Right cardiac atrium (tissue), 5 donors: ENCODE measurements around the gene CCDC116. TPM values are rescaled to one million over a fixed set of nuclear protein-coding genes. Genes with fewer than 3 reads are reported as not detected.

Experiments used
- ATAC-seq, 2 donors: fragments of 200-7000 bp; cut with Tn5 transposase; one replicate each; pipeline versions ENCODE4 v1.8.0 to v1.9.1; 2020; ENCODE audit warnings: moderate library complexity in 2 of 2, mild to moderate bottlenecking in 1 of 2
- DNase-seq, 3 donors: peaks; one replicate each; pipeline ENCODE4 v3.0.0-alpha.2; 2020
- H3K27ac ChIP-seq: one replicate; pipeline ENCODE4 v1.5.1; 2013; ENCODE audit warnings: mild to moderate bottlenecking, low read length, control low read depth, moderate library complexity
- H3K27me3 ChIP-seq: one replicate; pipeline ENCODE4 v1.6.1; 2013; ENCODE audit not compliant: control insufficient read depth, insufficient read depth
- H3K4me1 ChIP-seq: one replicate; pipeline ENCODE4 v1.6.1; 2013; ENCODE audit warnings: low read length; ENCODE audit not compliant: control insufficient read depth, insufficient read depth
- H3K4me3 ChIP-seq: one replicate; pipeline ENCODE4 v1.5.1; 2013; ENCODE audit warnings: low read length, control low read depth
- H3K9me3 ChIP-seq: one replicate; pipeline ENCODE4 v1.6.1; 2013; ENCODE audit warnings: low read length; ENCODE audit not compliant: control insufficient read depth
- WGBS: extraction: QIAGEN DNeasy Blood & Tissue Kit; methylation state at CpG from one replicate; pipeline ENCODE4 v1.1.7; 2013; 5-methylcytosine and 5-hydroxymethylcytosine counted together
- intact Hi-C, 4 donors: fragments of 100-400 bp; cut with DNase I; formaldehyde crosslinking; loops; one replicate each; pipeline versions ENCODE4 v1.11.0 to v1.14.0; 2022 to 2023
- polyA plus RNA-seq: library from polyadenylated mRNA; stranded (reverse); fragments of 200-250 nt; gene quantifications from one replicate; pipeline ENCODE4 v1.2.3, GENCODE V29; 2013
- total RNA-seq, 4 donors: library from RNA; stranded (reverse); fragmentation: NEBNext Ultra II Directional; extraction: Animal tissue kit (Norgen Biotek cat#: 25700); gene quantifications; one replicate each; pipeline ENCODE4 v1.2.1, GENCODE V29; 2021
- donor health status: healthy with polysubstance abuse.
- donor health status: DM: no; HTN: yes; CAD: no.
- donor health status: DM: no; HTN: no; CAD: no.
- donor health status: DM: no; HTN: yes; CAD: no; lungs with severe emphysema.
- donor health status: DM: yes; HTN: yes; CAD: no.

CCDC116 gene
- total and polyA plus RNA-seq, 5 donors: 0.29 to 0.34 (median 0.34) TPM; not detected in 2

DNA sequence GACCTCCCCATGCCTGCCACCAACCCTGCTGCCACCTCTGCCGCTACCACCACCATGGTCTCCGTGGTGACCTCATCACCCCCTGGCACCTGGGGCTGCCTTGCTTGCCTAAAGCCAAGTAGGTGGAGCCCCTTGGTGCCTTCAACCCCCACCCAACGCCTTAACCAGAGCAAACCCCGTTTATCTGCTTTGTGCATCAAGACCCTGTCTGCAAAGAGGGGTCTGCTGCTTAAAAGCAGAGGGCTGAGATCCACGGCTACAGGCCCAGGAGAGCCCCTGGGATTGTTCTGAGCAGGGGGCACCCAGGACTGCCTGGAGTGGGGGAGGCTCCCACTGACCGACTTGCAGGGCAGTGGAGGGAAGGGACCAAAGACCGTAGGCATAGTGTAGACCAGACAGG is 28.3 kb downstream of the CCDC116 start:
- DNase-seq (peak in 1 of 3 donors; percentile 6), ATAC-seq (no peak)
- Histone ChIP-seq H3K4me3 (no peak overlapping the region), H3K4me1 (no peaks in the 10 kb centered on the region), H3K27me3 (no peaks in the 10 kb centered on the region), H3K27ac (no peak overlapping the region), H3K9me3 (no peaks in the 10 kb centered on the region)
- intact Hi-C loops: no loop called here
- 81% methylated on average over 7 of the region's 7 CpGs for WGBS

DNA sequence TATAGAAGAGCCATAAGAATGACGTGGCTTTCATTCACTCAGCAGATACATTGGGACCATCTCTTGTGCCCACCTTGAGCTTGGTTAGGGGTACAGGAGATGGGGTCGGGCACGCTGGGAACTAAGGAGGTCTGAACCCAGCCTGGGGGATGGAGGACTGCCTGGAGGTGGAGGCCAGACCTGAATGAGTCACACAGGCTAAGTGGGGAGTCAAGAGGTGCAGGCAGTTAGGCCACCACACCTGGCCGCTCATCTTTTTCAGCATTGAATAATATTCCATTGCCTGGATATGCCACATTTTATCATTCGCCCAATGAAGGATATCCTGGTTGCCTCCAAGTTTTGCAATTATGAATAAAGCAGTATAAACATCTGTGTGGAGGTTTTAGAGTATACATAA is 29.4 kb downstream of the CCDC116 start:
- no peak for ATAC-seq

DNA sequence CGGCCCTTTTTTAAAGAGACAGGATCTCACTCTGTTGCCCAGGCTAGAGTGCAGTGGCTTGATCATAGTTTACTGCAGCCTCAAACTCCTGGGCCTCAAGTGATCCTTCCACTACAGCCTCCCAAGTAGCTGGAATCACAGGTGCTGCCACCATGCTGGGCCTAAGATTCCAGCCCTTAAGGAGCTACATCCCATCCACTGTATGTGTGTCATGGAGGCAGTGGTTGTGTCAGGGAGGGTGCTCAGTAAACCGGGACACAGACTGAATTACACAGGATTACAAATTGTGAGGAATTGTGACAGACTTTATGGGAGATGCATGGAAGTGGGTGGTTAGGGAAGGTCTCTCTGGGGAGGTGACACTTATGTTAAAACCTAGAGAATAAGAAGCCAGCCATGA is 31.2 kb downstream of the CCDC116 start:
- WGBS: 94% methylated on average over 2 of the region's 2 CpGs
- ATAC-seq (no peak), DNase-seq (no peak)
- no peaks in the 10 kb centered on the region for H3K9me3 ChIP-seq
- H3K4me3 ChIP-seq: no peak overlapping the region
- H3K27me3 ChIP-seq: no peaks in the 10 kb centered on the region
- no peaks in the 10 kb centered on the region for H3K4me1 ChIP-seq
- no peak overlapping the region for H3K27ac ChIP-seq
- intact Hi-C loops: no loop called here

More for the DNA sequence above, 29.4 kb downstream of the CCDC116 start:
- Histone ChIP-seq H3K4me1 (no peaks in the 10 kb centered on the region), H3K9me3 (no peaks in the 10 kb centered on the region), H3K4me3 (no peak overlapping the region), H3K27ac (no peak overlapping the region), H3K27me3 (no peaks in the 10 kb centered on the region)
- DNase-seq: peak in 1 of 3 donors; percentile 11
- intact Hi-C loops: no loop called here
- WGBS: 93% methylated on average over 5 of the region's 5 CpGs

DNA sequence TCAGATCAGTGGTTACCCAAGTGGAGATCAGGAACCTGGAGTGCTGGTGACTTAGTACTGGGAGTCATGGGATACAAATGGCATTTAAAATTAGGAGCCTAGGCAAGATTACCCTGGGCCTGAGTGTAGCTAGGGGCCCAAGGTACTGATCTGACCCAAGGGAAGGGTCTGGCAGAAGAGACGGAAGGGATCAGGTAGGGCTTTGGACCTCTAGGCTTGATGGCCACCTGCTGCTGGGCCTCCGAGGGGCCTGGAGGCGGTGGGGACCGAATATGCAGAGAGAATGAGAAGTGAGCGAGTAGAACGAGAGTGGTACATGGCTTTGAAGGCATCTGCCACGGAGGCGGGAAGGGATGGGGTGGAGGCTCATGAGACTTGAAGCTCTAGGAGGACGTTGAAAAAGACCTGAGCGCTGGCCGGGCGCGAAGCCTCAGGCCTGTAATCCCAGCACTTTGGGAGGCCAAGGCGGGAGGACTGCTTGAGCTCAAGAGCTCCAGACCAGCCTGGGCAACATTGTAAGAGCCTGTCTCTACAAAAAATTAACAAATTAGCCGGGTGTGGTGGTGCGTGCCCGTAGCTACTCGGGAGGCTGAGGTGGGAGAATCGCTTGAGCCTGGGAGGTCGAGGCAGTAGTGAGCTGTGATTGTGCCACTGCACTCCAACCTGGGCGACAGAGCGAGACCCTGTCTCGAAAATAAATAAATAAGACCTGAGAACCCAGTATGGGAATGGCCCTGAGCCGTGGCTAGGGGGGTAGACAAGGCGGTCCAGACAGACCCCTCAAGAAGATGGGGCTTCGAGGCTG is 32.7 kb downstream of the CCDC116 start:
- intact Hi-C loops: no loop called here
- ATAC-seq: no peak
- WGBS: 76% methylated on average over 26 of the region's 26 CpGs
- Histone ChIP-seq H3K9me3 (no peaks in the 10 kb centered on the region), H3K4me1 (no peaks in the 10 kb centered on the region), H3K27ac (peak overlapping the region; percentile 100), H3K4me3 (peak overlapping the region; percentile 87), H3K27me3 (no peaks in the 10 kb centered on the region)
- DNase-seq: peak in 1 of 3 donors; percentile 52

DNA sequence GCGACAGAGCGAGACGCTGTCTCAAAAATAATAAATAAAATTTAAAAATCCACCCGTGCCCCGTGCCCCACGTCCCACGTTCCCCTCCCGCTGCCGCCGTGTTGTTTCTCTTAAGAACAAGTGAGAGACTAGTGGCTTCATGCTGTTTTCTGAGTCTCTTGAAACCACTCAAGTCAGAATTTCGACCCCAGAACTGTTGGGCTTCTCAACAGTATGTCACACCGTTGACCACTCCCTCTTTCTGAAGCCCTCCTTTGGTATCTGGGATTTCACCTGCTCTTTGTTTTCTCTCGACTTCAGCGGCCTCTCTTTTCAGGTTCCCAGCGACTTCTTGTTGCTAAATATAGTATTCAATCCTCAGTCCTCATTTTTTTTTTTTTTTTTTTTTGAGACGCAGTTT is 34.2 kb downstream of the CCDC116 start:
- DNase-seq (peak in 1 of 3 donors; percentile 23), ATAC-seq (no peak)
- H3K9me3 ChIP-seq: no peaks in the 10 kb centered on the region
- WGBS: 56% methylated on average over 16 of the region's 16 CpGs
- no peaks in the 10 kb centered on the region for H3K4me1 ChIP-seq
- no peak overlapping the region for H3K27ac ChIP-seq
- H3K27me3 ChIP-seq: no peaks in the 10 kb centered on the region
- peak overlapping the region; percentile 87 for H3K4me3 ChIP-seq
- intact Hi-C loops: no loop called here

DNA sequence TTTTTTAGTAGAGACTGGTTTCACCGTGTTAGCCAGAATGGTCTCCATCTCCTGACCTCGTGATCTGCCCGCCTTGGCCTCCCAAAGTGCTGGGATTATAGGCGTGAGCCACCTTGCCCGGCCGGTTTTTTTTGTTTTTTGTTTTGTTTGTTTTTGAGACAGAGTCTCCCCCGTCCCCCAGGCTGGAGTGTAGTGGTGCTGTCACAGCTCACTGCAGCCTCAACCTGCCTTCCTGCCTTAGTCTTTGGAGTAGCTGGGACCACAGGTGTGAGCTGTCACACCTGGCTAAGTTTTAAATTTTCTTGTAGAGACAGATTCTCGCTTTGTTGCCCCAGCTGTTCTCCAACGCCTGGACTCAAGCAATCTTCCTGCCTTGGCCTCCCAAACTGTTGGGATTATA is 36.5 kb downstream of the CCDC116 start:
- intact Hi-C loops: no loop called here
- peak in 2 of 3 donors; percentile 9 to 27 for DNase-seq
- peaks cover 2% of the 10 kb centered on the region for H3K4me1 ChIP-seq

DNA sequence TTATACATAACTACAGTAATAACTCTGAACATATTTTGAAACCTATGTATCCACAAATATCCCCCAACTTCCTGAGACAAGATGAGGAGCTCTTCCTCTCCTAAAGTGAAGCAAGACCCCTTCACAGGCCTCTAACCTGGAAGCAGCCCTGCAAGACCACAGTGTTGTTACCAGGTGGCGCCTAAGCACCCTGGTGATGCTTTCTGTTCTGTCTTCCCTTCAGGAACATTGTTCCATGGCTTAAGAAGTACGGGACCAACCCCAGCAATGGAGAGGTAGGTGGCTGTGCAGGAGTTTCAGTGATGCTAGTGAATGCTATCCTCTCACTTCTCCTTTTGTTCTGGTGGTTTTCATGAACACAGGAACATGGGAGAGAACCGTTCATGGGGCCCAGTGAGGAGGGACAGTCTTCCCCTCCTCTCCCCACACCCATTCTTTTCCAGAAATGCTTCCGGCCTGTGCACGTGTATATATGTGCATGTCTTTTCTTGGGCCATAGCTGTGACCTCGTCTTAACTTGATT is 39.6 kb downstream of the CCDC116 start:
- H3K27ac ChIP-seq: no peak overlapping the region
- 77% methylated on average over 6 of the region's 6 CpGs for WGBS

More for the DNA sequence above, 36.5 kb downstream of the CCDC116 start:
- 92% methylated on average over 9 of the region's 9 CpGs for WGBS
- no peaks in the 10 kb centered on the region for H3K27me3 ChIP-seq
- H3K27ac ChIP-seq: no peak overlapping the region
- no peak for ATAC-seq
- no peak overlapping the region for H3K4me3 ChIP-seq
- H3K9me3 ChIP-seq: no peaks in the 10 kb centered on the region

DNA sequence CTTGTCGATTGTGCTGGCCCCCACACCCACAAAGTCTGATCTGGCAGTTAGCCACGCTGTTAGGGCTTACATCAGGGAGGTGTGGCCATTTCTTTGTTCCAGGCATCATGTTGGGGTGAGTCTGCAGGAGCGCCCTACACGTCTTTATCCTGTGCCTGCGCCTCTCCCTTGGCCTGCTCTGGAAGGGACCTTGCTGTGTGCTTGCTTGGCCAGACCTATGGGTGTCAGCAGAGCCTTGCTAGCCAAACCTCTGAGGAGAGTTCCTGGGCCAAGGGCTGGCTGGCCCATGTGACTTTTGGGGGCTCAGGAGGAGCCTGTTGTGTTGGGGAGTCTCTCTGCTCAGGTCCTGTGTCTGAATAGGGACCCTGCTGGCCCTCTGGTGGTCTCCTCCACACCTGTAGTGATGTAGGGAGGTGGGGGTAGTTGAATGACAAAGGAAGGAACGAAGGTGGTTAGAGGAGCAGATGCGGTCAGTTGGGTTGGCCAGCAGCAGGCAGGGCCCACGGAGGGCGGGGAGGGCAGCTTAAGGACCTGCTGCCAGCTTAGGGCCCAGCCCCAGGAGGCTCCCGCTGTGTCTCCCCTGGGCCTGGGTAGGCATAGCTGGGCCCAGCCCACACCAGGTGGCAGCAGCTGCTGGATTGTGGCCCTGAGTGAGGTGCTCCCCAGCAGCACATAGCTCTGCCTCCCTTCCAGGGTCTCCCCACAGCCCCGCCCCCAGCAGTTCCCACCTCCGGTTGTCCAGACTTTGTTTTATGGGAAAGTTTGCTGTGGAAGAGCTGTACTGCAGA is 41.2 kb downstream of the CCDC116 start:
- Histone ChIP-seq H3K4me1 (peaks cover 2% of the 10 kb centered on the region), H3K27me3 (no peaks in the 10 kb centered on the region), H3K4me3 (no peak overlapping the region), H3K27ac (no peak overlapping the region), H3K9me3 (no peaks in the 10 kb centered on the region)
- peak; percentile 8 for ATAC-seq
- intact Hi-C loops: no loop called here
- 91% methylated on average over 12 of the region's 12 CpGs for WGBS
- DNase-seq: peak in 1 of 3 donors; percentile 21

More for the DNA sequence above, 39.6 kb downstream of the CCDC116 start:
- Histone ChIP-seq H3K27me3 (no peaks in the 10 kb centered on the region), H3K9me3 (no peaks in the 10 kb centered on the region), H3K4me1 (peaks cover 2% of the 10 kb centered on the region), H3K4me3 (no peak overlapping the region)
- DNase-seq (no peak), ATAC-seq (no peak)
- intact Hi-C loops: no loop called here

DNA sequence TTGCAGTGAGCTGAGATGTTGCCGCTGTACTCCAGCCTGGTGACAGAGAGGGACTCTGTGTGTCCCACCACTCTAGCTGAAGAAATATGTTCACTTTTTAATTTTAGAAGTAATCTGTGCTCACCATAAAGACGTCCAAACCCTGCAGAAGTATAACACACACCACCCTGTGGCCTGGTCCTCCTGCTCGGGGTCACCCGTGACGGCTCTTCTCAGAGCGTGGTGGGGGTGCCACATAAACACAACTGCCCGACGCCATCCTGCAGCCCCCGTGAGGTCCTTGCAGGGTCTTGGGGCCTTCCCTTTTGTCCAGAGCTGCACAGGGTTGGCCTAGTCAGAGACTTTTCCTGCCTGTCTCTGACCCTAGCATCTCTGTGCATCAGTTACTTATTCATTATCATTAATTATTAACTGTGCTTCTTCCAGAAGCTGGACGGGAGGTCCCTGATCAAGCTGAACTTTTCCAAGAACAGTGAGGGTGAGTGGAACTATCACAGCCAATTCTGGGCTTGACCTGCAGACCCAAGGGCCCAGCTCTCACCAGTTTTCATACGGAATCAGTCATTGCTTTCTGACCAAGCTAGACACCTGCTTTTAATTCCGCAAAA is 42.2 kb downstream of the CCDC116 start:
- no peak for ATAC-seq
- H3K9me3 ChIP-seq: no peaks in the 10 kb centered on the region
- peaks cover 2% of the 10 kb centered on the region for H3K4me1 ChIP-seq
- intact Hi-C loops: no loop called here
- H3K27ac ChIP-seq: no peak overlapping the region
- H3K4me3 ChIP-seq: no peak overlapping the region
- WGBS: 95% methylated on average over 12 of the region's 12 CpGs
- DNase-seq: peak in 1 of 3 donors; percentile 21
- H3K27me3 ChIP-seq: no peaks in the 10 kb centered on the region

DNA sequence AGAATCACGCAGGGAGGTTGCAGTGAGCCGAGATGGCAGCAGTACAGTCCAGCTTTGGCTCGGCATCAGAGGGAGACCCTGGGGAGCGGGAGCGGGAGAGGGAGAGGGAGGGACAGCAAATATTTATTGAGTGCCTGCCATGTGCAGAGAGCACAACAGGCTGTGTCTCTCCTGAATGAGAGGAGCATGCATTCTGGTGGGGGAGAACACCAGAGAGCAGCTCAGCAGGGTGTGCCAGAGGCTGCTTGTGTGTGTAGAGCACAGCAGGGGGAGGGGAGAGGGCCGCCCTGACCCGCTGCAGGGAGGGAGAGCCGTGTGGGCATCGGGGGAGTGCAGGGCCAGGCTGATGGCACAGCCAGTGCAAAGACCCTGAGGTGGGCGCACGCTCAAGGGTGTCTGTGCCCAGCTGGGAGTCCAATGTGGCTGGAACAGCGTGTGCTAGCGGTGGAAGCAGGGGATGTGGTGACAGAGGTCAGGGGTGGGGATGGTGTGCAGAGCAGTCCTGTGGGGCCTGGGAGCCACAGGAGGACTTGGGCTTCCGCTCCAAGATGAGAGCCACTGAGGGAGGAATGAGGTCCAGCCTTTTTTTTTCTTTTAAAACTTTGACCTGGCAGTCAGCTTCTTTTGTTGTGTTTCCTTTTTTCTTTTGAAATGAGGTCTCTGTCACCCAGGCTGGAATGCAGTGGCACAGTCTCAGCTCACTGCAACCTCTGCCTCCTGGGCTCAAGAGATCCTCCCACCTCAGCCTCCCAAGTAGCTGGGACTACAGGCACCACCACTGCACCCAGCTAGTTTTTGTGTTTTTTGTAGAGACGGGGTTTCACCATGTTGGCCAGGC is 45.3 kb downstream of the CCDC116 start:
- Histone ChIP-seq H3K9me3 (no peaks in the 10 kb centered on the region), H3K27me3 (no peaks in the 10 kb centered on the region), H3K27ac (no peak overlapping the region), H3K4me3 (no peak overlapping the region), H3K4me1 (no peaks in the 10 kb centered on the region)
- intact Hi-C loops: no loop called here
- WGBS: 79% methylated on average over 15 of the region's 15 CpGs
- DNase-seq: peak in 2 of 3 donors; percentile 66 to 76
- peak in 1 of 2 donors; percentile 50 for ATAC-seq
